Measurements from ENCODE around the gene DPY30. TPM values are rescaled to one million over a fixed set of nuclear protein-coding genes. Genes with fewer than 3 reads are reported as not detected.

Gene DPY30
- polyA plus RNA-seq, 1 of the 3 experiments (the other 2 are of a cell fraction): 155 TPM

- no peak overlapping the region for H2AFZ ChIP-seq (ENCODE audit: low read depth)
- peaks cover 11% of the 10 kb centered on the region for H3F3A ChIP-seq (replicated peaks; ENCODE audit: insufficient read depth)
- peaks cover 74% of the 10 kb centered on the region for H4K20me1 ChIP-seq (ENCODE audit: insufficient read depth)
- no peak for TF ChIP-seq NRF1 (IDR thresholded peaks at IDR 0.05; ENCODE audit: low read depth, low read length)
- peak; percentile 36; the same call in 1 of the 2 replicates for TF ChIP-seq JUND (IDR thresholded peaks at IDR 0.05)
- 0 out of 2 replicates have a peak, but pooled peaks have one; percentile 21 for TF ChIP-seq MAX (IDR thresholded peaks at IDR 0.05; ENCODE audit: low read depth)
- peak; percentile 57 for TF ChIP-seq FOSL2 (IDR thresholded peaks at IDR 0.05; ENCODE audit: borderline replicate concordance, low read depth)
- no peaks in the 10 kb centered on the region; a peak in 1 of 4 replicates for H3K4me1 ChIP-seq (ENCODE audit: control insufficient read depth in 1 of 2, insufficient read depth in 2 of 2, low read depth in 1 of 2, low read length in 1 of 2)
- no peak overlapping the region for H3K4me2 ChIP-seq
- no peaks in the 10 kb centered on the region for H3K36me3 ChIP-seq (replicated peaks in 1 of 2; ENCODE audit: control insufficient read depth in 1 of 2, insufficient read depth in 2 of 2, low read length in 1 of 2)
- DNase-seq: no peak
- no peak overlapping the region for H3K4me3 ChIP-seq (ENCODE audit: low read depth in 2 of 2, low read length in 1 of 2)
- H3K9me2 ChIP-seq: no peaks in the 10 kb centered on the region
- no peaks in the 10 kb centered on the region for H3K27me3 ChIP-seq (ENCODE audit: insufficient read depth)
- ChIA-PET CTCF (interaction anchor here (1.5 kb wide), 1 partner anchor 9 kb away, joined by 3 read pairs; no protein-coding TSS in a partner anchor), POLR2A (no interaction called here)
- no peaks in the 10 kb centered on the region for H3K9me3 ChIP-seq
- 65% methylated on average over 3 of the region's 3 CpGs for WGBS (ENCODE audit: low lambda C conversion rate)
- peaks cover 100% of the 10 kb centered on the region for H3K79me2 ChIP-seq (ENCODE audit: insufficient read depth)
- no peak overlapping the region for H3K9ac ChIP-seq
- H3K27ac ChIP-seq (ENCODE audit: low read depth in 2 of 2, low read length in 1 of 2): no peak overlapping the region
Observed at GRCh38 chr2:31979956-31980355, 59.6 kb downstream of the DPY30 start.

GRCh38 chr2:31979018-31979417 is 60.6 kb downstream of the DPY30 start:
- no peak overlapping the region for H3K9ac ChIP-seq
- H2AFZ ChIP-seq (ENCODE audit: low read depth): no peak overlapping the region
- H3K4me2 ChIP-seq: no peak overlapping the region
- H3K27ac ChIP-seq (ENCODE audit: low read depth in 2 of 2, low read length in 1 of 2): no peak overlapping the region
- H3K27me3 ChIP-seq (ENCODE audit: insufficient read depth): no peaks in the 10 kb centered on the region
- ChIA-PET CTCF (no interaction called here), POLR2A (no interaction called here)
- TF ChIP-seq MAX (IDR thresholded peaks at IDR 0.05; ENCODE audit: low read depth) (no peak), ELF1 (IDR thresholded peaks at IDR 0.05) (no peak)
- H3K9me2 ChIP-seq: no peaks in the 10 kb centered on the region
- peaks cover 100% of the 10 kb centered on the region for H3K79me2 ChIP-seq (ENCODE audit: insufficient read depth)
- H3K9me3 ChIP-seq: no peaks in the 10 kb centered on the region
- H3K4me3 ChIP-seq (ENCODE audit: low read depth in 2 of 2, low read length in 1 of 2): no peak overlapping the region
- peaks cover 11% of the 10 kb centered on the region for H3F3A ChIP-seq (replicated peaks; ENCODE audit: insufficient read depth)
- no peak for DNase-seq
- H4K20me1 ChIP-seq (ENCODE audit: insufficient read depth): peaks cover 77% of the 10 kb centered on the region
- WGBS (ENCODE audit: low lambda C conversion rate): 98% methylated on average over 3 of the region's 3 CpGs
- no peaks in the 10 kb centered on the region; a peak in 1 of 4 replicates for H3K4me1 ChIP-seq (ENCODE audit: control insufficient read depth in 1 of 2, insufficient read depth in 2 of 2, low read depth in 1 of 2, low read length in 1 of 2)
- H3K36me3 ChIP-seq (replicated peaks in 1 of 2; ENCODE audit: control insufficient read depth in 1 of 2, insufficient read depth in 2 of 2, low read length in 1 of 2): no peaks in the 10 kb centered on the region

- no peaks in the 10 kb centered on the region for H3K9me2 ChIP-seq
- CTCF ChIA-PET: no interaction called here
- H3K9ac ChIP-seq: no peak overlapping the region
- DNase-seq: no peak
- no peak for TF ChIP-seq REST (IDR thresholded peaks at IDR 0.05; ENCODE audit: low read depth, low read length)
- TF ChIP-seq NRF1 (IDR thresholded peaks at IDR 0.05; ENCODE audit: low read depth, low read length): no peak
- no peak for TF ChIP-seq RCOR1 (IDR thresholded peaks at IDR 0.05; ENCODE audit: low read length)
- TF ChIP-seq RXRA (IDR thresholded peaks at IDR 0.05; ENCODE audit: borderline replicate concordance, low read depth): no peak
- no peak for TF ChIP-seq MEF2A (IDR thresholded peaks at IDR 0.05; ENCODE audit: borderline replicate concordance, low read depth)
- no peak for TF ChIP-seq FOXJ3 (CRISPR knock-in tag; IDR thresholded peaks at IDR 0.05)
- no peak for TF ChIP-seq GABPA (IDR thresholded peaks at IDR 0.05; ENCODE audit: low read depth)
- TF ChIP-seq MAX (IDR thresholded peaks at IDR 0.05; ENCODE audit: low read depth): no peak
- no peak for TF ChIP-seq FOSL2 (IDR thresholded peaks at IDR 0.05; ENCODE audit: borderline replicate concordance, low read depth)
- no peak for TF ChIP-seq CHD2 (IDR thresholded peaks at IDR 0.05; ENCODE audit: low read length, partially characterized antibody)
- over 99% methylated on average over 6 of the region's 6 CpGs for WGBS (ENCODE audit: low lambda C conversion rate)
- H4K20me1 ChIP-seq (ENCODE audit: insufficient read depth): peaks cover 72% of the 10 kb centered on the region
- no peak overlapping the region for H3K4me3 ChIP-seq (ENCODE audit: low read depth in 2 of 2, low read length in 1 of 2)
- no peak overlapping the region for H2AFZ ChIP-seq (ENCODE audit: low read depth)
- POLR2A ChIA-PET: no interaction called here
- no peaks in the 10 kb centered on the region; a peak in 1 of 4 replicates for H3K4me1 ChIP-seq (ENCODE audit: control insufficient read depth in 1 of 2, insufficient read depth in 2 of 2, low read depth in 1 of 2, low read length in 1 of 2)
- H3K27ac ChIP-seq (ENCODE audit: low read depth in 2 of 2, low read length in 1 of 2): no peak overlapping the region
- H3F3A ChIP-seq (replicated peaks; ENCODE audit: insufficient read depth): peaks cover 11% of the 10 kb centered on the region
- no peak overlapping the region for H3K4me2 ChIP-seq
- H3K36me3 ChIP-seq (replicated peaks in 1 of 2; ENCODE audit: control insufficient read depth in 1 of 2, insufficient read depth in 2 of 2, low read length in 1 of 2): no peaks in the 10 kb centered on the region
- H3K79me2 ChIP-seq (ENCODE audit: insufficient read depth): peaks cover 100% of the 10 kb centered on the region
- no peaks in the 10 kb centered on the region for H3K27me3 ChIP-seq (ENCODE audit: insufficient read depth)
- H3K9me3 ChIP-seq: no peaks in the 10 kb centered on the region
Observed at GRCh38 chr2:31978436-31978835, 61.2 kb downstream of the DPY30 start.
